Epithelial cell of esophagus (primary cell): ENCODE measurements around the gene EIF2B1.
"Not testable (repeated sequence)": the region's sequence is repeated elsewhere in the genome, so short reads cannot be mapped to it uniquely, and the experiment has no call there.

Experiments used
- DNase-seq: peaks from one replicate; pipeline ENCODE4 v3.0.0; 2010; ENCODE audit warnings: low read depth
- H3K4me3 ChIP-seq: 2 replicates; pipeline ENCODE4 v1.5.1; 2011; ENCODE audit warnings: mild to moderate bottlenecking, low read length, control low read depth
- CTCF ChIP-seq: IDR thresholded peaks from 2 replicates; pipeline ENCODE4 v1.5.1; 2011; ENCODE audit warnings: low read depth, mild to moderate bottlenecking, low read length, control low read depth, inconsistent platforms; ENCODE audit not compliant: insufficient read depth; ENCODE audit errors: missing control alignments

Gene EIF2B1

GRCh38 chr12:123607756-123608155, 25.7 kb downstream of the EIF2B1 start:
- H3K4me3 ChIP-seq = no peak overlapping the region
- no peak for DNase-seq
- no peak for TF ChIP-seq CTCF

GRCh38 chr12:123603495-123603894, 30.0 kb downstream of the EIF2B1 start:
- H3K4me3 ChIP-seq, DNase-seq: not testable (repeated sequence)

- no peak for TF ChIP-seq CTCF
- no peak for DNase-seq
- H3K4me3 ChIP-seq = peak overlapping the region; percentile 98
These were observed 30.8 kb downstream of the EIF2B1 start for GRCh38 chr12:123602651-123603195.

GRCh38 chr12:123601602-123602489, 31.6 kb downstream of the EIF2B1 start, which contains the start of gene DDX55:
DDX55 (plus strand) TSS chr12:123602099; CDS start chr12:123602149, 50 bp downstream.
- H3K4me3 ChIP-seq = peak within 1 kb of the TSS; percentile 98
- peak; percentile 90 for DNase-seq
- TF ChIP-seq CTCF = peak; percentile 28

- TF ChIP-seq CTCF = no peak
- H3K4me3 ChIP-seq = no peak overlapping the region
- no peak for DNase-seq
These were observed 33.8 kb downstream of the EIF2B1 start for GRCh38 chr12:123599721-123600120.

- no peak for TF ChIP-seq CTCF
These were observed 34.2 kb downstream of the EIF2B1 start for GRCh38 chr12:123599310-123599709.

GRCh38 chr12:123598522-123598921, 35.0 kb downstream of the EIF2B1 start:
- H3K4me3 ChIP-seq = no peak overlapping the region
- DNase-seq = no peak
- TF ChIP-seq CTCF = no peak

More at GRCh38 chr12:123599310-123599709, 34.2 kb downstream of the EIF2B1 start:
- DNase-seq = no peak
- H3K4me3 ChIP-seq = no peak overlapping the region
